Spleen (tissue), 11 donors: Measurements from ENCODE around the gene DOK4. TPM values are rescaled to one million over a fixed set of nuclear protein-coding genes. Genes with fewer than 3 reads are reported as not detected.

Source experiments
- DNase-seq: peaks from one replicate; pipeline ENCODE4 v3.0.0-alpha.2; 2020
- H3K27ac ChIP-seq, 8 donors: fragments of 200-600 bp; sonication (generic) in 7 of 8; 1 replicate in 4 of 8; 2 replicates in 4 of 8; pipeline versions ENCODE4 v1.5.0 to v1.8.0; 2016 to 2021; ENCODE audit warnings: inconsistent platforms in 4 of 8, mild to moderate bottlenecking in 4 of 8, moderate library complexity in 1 of 8
- H3K27me3 ChIP-seq, 7 donors: fragments of 200-600 bp; sonication (generic) in 6 of 7; replicated peaks in 1 of 7; 1 replicate in 4 of 7; 2 replicates in 3 of 7; pipeline versions ENCODE4 v1.5.0 to v1.8.0; 2016 to 2021; ENCODE audit warnings: inconsistent platforms in 3 of 7, mild to moderate bottlenecking in 1 of 7
- H3K36me3 ChIP-seq, 6 donors: fragments of 200-600 bp; sonication (generic) in 5 of 6; 1 replicate in 4 of 6; 2 replicates in 2 of 6; pipeline versions ENCODE4 v1.5.0 to v1.8.0; 2016 to 2021; ENCODE audit warnings: inconsistent platforms in 2 of 6
- H3K4me1 ChIP-seq, 6 donors: fragments of 200-600 bp; sonication (generic) in 5 of 6; 1 replicate in 3 of 6; 2 replicates in 3 of 6; pipeline versions ENCODE4 v1.5.0 to v1.8.0; 2016 to 2021; ENCODE audit warnings: inconsistent platforms in 3 of 6
- H3K4me3 ChIP-seq, 8 donors: fragments of 200-600 bp; sonication (generic) in 7 of 8; 1 replicate in 4 of 8; 2 replicates in 4 of 8; pipeline versions ENCODE4 v1.5.0 to v1.8.0; 2016 to 2021; ENCODE audit warnings: inconsistent platforms in 4 of 8, mild to moderate bottlenecking in 4 of 8, moderate library complexity in 2 of 8
- H3K9me3 ChIP-seq, 8 donors: fragments of 200-600 bp; sonication (generic) in 7 of 8; 1 replicate in 4 of 8; 2 replicates in 4 of 8; pipeline versions ENCODE4 v1.5.0 to v1.8.0; 2016 to 2021; ENCODE audit warnings: inconsistent platforms in 4 of 8
- POLR2A ChIP-seq, 3 donors: fragments of 450-650 bp; IDR thresholded peaks; one replicate each; pipeline ENCODE4 v1.5.1; 2017; ENCODE audit warnings: antibody characterized with exemption in 3 of 3, mild to moderate bottlenecking in 1 of 3
- POLR2AphosphoS5 ChIP-seq, 3 donors: sonication (generic); formaldehyde crosslinking; IDR thresholded peaks; one replicate each; pipeline ENCODE4 v1.5.1; 2017; ENCODE audit warnings: antibody characterized with exemption in 3 of 3
- WGBS, 5 donors: extraction: QIAGEN DNeasy Blood & Tissue Kit in 3 of 5; methylation state at CpG; one replicate each; pipeline versions ENCODE4 v1.1.5 to v1.1.7; 2013 to 2018; 5-methylcytosine and 5-hydroxymethylcytosine counted together
- intact Hi-C: fragments of 100-400 bp; cut with DNase I; formaldehyde crosslinking; loops from one replicate; pipeline ENCODE4 v1.15.0; 2023; ENCODE audit warnings: low total_unique reads
- polyA plus RNA-seq, 3 donors: library from polyadenylated mRNA; stranded (reverse); fragments of 200-250 nt; gene quantifications; one replicate each; pipeline ENCODE4 v1.2.1, GENCODE V29; 2013
- total RNA-seq, 7 donors: library from RNA; depleted of rRNA in 3 of 7; stranded (reverse); fragments of >200 nt in 3 of 7; fragmentation: NEBNext Ultra II Directional in 4 of 7; extraction: Animal tissue kit (Norgen Biotek cat#: 25700) in 4 of 7; gene quantifications; one replicate each; pipeline versions ENCODE4 v1.1.0 to v1.2.1, GENCODE V29; 2016 to 2021
- TF ChIP-seq, protein P1 (sequence below), 11 experiments: fragments of 200-600 bp in 7 of 11; fragments of 450-650 bp in 4 of 11; sonication (generic) in 4 of 11; IDR thresholded peaks in 8 of 11; conservative IDR thresholded peaks in 3 of 11; 1 replicate in 7 of 11; 2 replicates in 4 of 11; pipeline versions ENCODE4 v1.4.0 to v1.8.0; 2016 to 2021; ENCODE audit warnings: antibody characterized with exemption in 11 of 11, inconsistent platforms in 4 of 11, mild to moderate bottlenecking in 1 of 11
- donor health status: healthy with polysubstance abuse.
- donor health status: DM: no; HTN: no; CAD: no; lungs with moderate emphysema.
- donor health status: DM: no; HTN: no; CAD: no.
- donor health status: Bipolar disorder and iron deficiency.
- donor health status: healthy.
- donor health status: DM: no; HTN: no; CAD: no.
- donor health status: DM: yes; HTN: yes; CAD: no.

DOK4 gene
- total and polyA plus RNA-seq, 10 donors = 4.1 to 19.8 (median 14.2) TPM

DNA sequence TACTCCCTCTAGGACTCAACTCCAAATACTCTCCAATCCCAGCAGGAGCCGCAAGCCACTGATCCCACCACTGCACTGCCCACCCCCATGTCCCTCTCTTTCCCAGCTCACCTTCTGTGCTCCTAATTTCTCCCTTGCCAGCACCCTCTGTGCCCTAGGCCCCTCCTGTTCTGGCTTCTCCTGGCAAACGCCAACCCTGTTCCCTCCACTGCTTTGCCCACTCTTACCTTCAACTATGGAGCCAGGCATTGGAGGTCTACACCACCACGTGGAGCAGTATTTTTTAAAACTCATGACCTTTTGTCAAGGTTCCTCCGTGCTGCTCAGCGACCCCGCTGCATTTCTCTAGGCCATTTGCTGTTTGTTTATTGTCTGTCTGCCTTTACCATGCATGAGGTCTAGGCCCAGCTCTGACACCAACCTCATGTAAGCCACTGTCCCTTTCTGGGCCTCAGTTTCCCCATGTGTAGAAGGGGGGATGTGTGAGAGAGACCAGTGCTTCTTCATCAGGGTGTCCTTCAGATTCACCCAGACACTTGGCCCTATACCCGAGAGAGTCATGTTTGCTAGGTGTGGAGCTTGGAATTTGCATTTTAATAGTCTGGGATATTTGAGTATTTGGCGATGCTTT is 45.5 kb upstream of the DOK4 start:
- H3K27me3 ChIP-seq = peaks cover 0 to 17% (median 4%) of the 10 kb centered on the region in 7 donors
- H3K4me1 ChIP-seq = peaks cover 33 to 80% (median 73%) of the 10 kb centered on the region in 6 donors
- no peaks in the 10 kb centered on the region for H3K9me3 ChIP-seq
- peaks cover 0 to 8% (median 2%) of the 10 kb centered on the region in 6 donors for H3K36me3 ChIP-seq
- no peak overlapping the region for H3K4me3 ChIP-seq
- peak overlapping the region in 4 of 8 donors; percentile 74 to 96 (median 94) for H3K27ac ChIP-seq
- TF ChIP-seq POLR2A (IDR thresholded peaks at IDR 0.05) = no peak
- no peak for TF ChIP-seq POLR2AphosphoS5 (IDR thresholded peaks at IDR 0.05)
- TF ChIP-seq, protein P1, sequence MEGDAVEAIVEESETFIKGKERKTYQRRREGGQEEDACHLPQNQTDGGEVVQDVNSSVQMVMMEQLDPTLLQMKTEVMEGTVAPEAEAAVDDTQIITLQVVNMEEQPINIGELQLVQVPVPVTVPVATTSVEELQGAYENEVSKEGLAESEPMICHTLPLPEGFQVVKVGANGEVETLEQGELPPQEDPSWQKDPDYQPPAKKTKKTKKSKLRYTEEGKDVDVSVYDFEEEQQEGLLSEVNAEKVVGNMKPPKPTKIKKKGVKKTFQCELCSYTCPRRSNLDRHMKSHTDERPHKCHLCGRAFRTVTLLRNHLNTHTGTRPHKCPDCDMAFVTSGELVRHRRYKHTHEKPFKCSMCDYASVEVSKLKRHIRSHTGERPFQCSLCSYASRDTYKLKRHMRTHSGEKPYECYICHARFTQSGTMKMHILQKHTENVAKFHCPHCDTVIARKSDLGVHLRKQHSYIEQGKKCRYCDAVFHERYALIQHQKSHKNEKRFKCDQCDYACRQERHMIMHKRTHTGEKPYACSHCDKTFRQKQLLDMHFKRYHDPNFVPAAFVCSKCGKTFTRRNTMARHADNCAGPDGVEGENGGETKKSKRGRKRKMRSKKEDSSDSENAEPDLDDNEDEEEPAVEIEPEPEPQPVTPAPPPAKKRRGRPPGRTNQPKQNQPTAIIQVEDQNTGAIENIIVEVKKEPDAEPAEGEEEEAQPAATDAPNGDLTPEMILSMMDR (IDR thresholded peaks at IDR 0.05 in 8 of 11, conservative IDR thresholded peaks at IDR 0.05 in 3 of 11) = no peak
- peak; percentile 61 for DNase-seq
- 77 to 87% (median 84%) methylated on average over 8 of the region's 8 CpGs for WGBS, 5 donors
- intact Hi-C loops = no loop called here

DNA sequence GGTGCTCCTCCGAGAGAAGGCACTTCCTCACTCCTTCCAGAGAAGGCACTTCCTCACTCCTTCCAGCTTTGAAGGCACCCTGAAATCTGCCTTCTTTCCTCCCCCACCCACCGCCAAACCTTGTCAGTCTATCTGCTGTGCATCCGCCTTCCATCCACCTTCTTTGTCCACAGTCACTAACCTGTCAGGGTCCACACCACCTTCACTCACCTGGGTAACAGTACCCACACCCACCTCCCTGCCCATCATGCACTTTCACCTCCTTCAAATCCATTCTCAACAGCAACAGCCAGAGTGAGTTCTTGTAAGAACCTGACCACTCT is 44.9 kb upstream of the DOK4 start:
- intact Hi-C loops = no loop called here
- 67 to 81% (median 76%) methylated on average over 3 of the region's 3 CpGs for WGBS, 5 donors
- H3K4me3 ChIP-seq = no peak overlapping the region
- H3K4me1 ChIP-seq = peaks cover 33 to 80% (median 72%) of the 10 kb centered on the region in 6 donors
- H3K27ac ChIP-seq = peak overlapping the region in 4 of 8 donors; percentile 74 to 96 (median 89)
- peaks cover 0 to 11% (median 0%) of the 10 kb centered on the region in 7 donors for H3K27me3 ChIP-seq
- no peak for DNase-seq
- H3K9me3 ChIP-seq = no peaks in the 10 kb centered on the region
- TF ChIP-seq POLR2AphosphoS5 (IDR thresholded peaks at IDR 0.05) (no peak), POLR2A (IDR thresholded peaks at IDR 0.05) (no peak)
- TF ChIP-seq, protein P1 (IDR thresholded peaks at IDR 0.05 in 8 of 11, conservative IDR thresholded peaks at IDR 0.05 in 3 of 11) = no peak
- peaks cover 0 to 8% (median 2%) of the 10 kb centered on the region in 6 donors for H3K36me3 ChIP-seq

DNA sequence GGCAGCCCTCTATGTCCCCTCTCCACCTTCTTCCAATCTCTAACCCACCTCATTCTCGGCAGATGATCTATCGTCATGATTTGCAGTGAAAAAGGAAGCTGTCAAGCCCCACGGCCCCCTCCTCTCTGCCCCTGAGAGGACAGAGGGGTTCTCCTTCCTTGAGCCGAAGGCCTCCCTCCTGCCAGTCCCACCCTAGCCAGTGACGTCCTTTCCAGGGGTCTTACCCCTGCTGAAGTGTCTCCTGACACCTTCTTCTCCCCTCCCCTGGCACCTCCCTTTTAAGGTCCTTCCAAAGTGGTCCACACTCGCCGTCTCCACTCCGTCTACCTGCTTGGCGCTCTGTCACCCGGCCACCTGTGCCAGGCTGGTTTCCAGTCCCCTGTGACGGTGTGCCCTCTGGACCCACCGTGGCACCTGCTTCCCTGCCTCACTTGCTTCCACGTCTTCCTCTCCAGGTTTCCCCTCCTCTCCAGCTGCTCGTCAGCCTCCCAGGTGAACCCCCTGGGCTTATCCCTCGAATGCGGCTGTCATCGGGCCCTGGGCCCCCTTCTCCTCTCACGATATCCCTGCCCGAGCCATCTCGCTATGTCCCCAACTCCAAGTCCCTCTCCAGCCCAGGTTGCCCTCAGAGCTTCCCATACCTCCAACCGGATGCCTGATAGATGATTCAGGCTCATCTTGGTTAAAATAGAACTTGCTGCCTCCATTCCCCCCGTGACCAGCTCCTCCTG is 44.4 kb upstream of the DOK4 start:
- Histone ChIP-seq H3K27me3 (peaks cover 0 to 6% (median 0%) of the 10 kb centered on the region in 7 donors), H3K4me1 (peaks cover 32 to 75% (median 69%) of the 10 kb centered on the region in 6 donors), H3K9me3 (no peaks in the 10 kb centered on the region), H3K4me3 (peak overlapping the region in 1 of 8 donors; percentile 50), H3K27ac (peak overlapping the region; percentile 62 to 96 (median 78)), H3K36me3 (peaks cover 0 to 8% (median 2%) of the 10 kb centered on the region in 6 donors)
- intact Hi-C loops = no loop called here
- DNase-seq = peak; percentile 78
- 63 to 70% (median 67%) methylated on average over 22 of the region's 22 CpGs for WGBS, 5 donors
- TF ChIP-seq POLR2A (IDR thresholded peaks at IDR 0.05) (no peak), POLR2AphosphoS5 (IDR thresholded peaks at IDR 0.05) (no peak)
- TF ChIP-seq, protein P1 (IDR thresholded peaks at IDR 0.05 in 8 of 11, conservative IDR thresholded peaks at IDR 0.05 in 3 of 11) = no peak

DNA sequence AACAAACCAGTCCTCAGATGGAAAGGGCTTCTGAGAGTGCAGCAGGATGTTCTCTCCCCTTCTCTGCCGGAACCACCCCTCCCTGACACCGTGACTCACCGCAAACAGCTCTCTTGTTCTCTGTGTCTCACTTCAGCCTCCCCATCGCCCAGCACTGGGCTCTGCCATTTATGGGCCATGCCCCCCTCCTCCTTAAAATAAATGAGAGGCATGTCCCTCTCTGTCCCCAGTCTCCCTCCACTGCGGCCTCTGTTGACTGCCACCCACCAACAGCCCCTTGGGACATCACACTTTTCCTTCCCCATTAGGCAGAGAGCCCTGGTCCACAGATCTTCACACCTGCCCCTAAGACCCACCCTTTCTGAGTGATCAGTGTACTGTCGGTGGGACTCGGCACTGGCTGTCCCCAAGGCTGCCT is 43.8 kb upstream of the DOK4 start:
- 9 to 24% (median 16%) methylated on average over 7 of the region's 7 CpGs for WGBS, 5 donors
- H3K36me3 ChIP-seq = peaks cover 0 to 8% (median 2%) of the 10 kb centered on the region in 6 donors
- peaks cover 28 to 72% (median 64%) of the 10 kb centered on the region in 6 donors for H3K4me1 ChIP-seq
- peaks cover 0 to under 1% (median 0%) of the 10 kb centered on the region in 7 donors for H3K27me3 ChIP-seq
- DNase-seq = peak; percentile 89
- H3K9me3 ChIP-seq = no peaks in the 10 kb centered on the region
- H3K27ac ChIP-seq = peak overlapping the region; percentile 62 to 96 (median 78)
- TF ChIP-seq, protein P1 (IDR thresholded peaks at IDR 0.05 in 8 of 11, conservative IDR thresholded peaks at IDR 0.05 in 3 of 11) = no peak
- TF ChIP-seq POLR2AphosphoS5 (IDR thresholded peaks at IDR 0.05) = peak in 2 of 3 donors; percentile 50 to 54
- intact Hi-C loops = no loop called here
- peak overlapping the region in 1 of 8 donors; percentile 50 for H3K4me3 ChIP-seq
